Left ventricle myocardium superior (tissue), 1 donor: Measurements from ENCODE around the gene MAP2K5. TPM values are rescaled to one million over a fixed set of nuclear protein-coding genes. Genes with fewer than 3 reads are reported as not detected.

Source experiments
- ATAC-seq: fragments of 200-7000 bp; cut with Tn5 transposase; one replicate; pipeline ENCODE4 v1.9.1; 2020; ENCODE audit warnings: mild to moderate bottlenecking, moderate library complexity
- DNase-seq: peaks from one replicate; pipeline ENCODE4 v3.0.0-alpha.2; 2020
- intact Hi-C: fragments of 100-400 bp; cut with micrococcal nuclease; formaldehyde crosslinking; loops from one replicate; pipeline ENCODE4 v1.11.0; 2022
- total RNA-seq: library from RNA; stranded (reverse); fragmentation: NEBNext Ultra II Directional; extraction: Animal tissue kit (Norgen Biotek cat#: 25700); gene quantifications from one replicate; pipeline ENCODE4 v1.2.1, GENCODE V29; 2021
- donor health status: DM: no; HTN: yes; CAD: no; lungs with severe emphysema.

Gene MAP2K5
- total RNA-seq, 1 donor from 2014 or later, result 22.0 TPM

- DNase-seq (no peak), ATAC-seq (no peak)
- intact Hi-C loops, result no loop called here
These were observed 22.0 kb upstream of the MAP2K5 start for GRCh38 chr15:67520321-67521028.

- ATAC-seq, result peak; percentile 94
- peak; percentile 93 for DNase-seq
- intact Hi-C loops, result no loop called here
These were observed 21.3 kb upstream of the MAP2K5 start, which contains the start of gene C15orf61 for GRCh38 chr15:67521029-67521782. TSS of gene C15orf61 (plus strand) at chr15:67521131. CDS start at chr15:67521249, 118 bp downstream.

- intact Hi-C loops, result no loop called here
- ATAC-seq (peak; percentile 64), DNase-seq (no peak)
These were observed 20.5 kb upstream of the MAP2K5 start for GRCh38 chr15:67521783-67522568.

- intact Hi-C loops, result no loop called here
- ATAC-seq, result no peak
- DNase-seq, result no peak
These were observed 19.2 kb upstream of the MAP2K5 start for GRCh38 chr15:67523330-67523729.

GRCh38 chr15:67524235-67524634, 18.3 kb upstream of the MAP2K5 start:
- DNase-seq (no peak), ATAC-seq (no peak)
- intact Hi-C loops, result no loop called here

- no peak for ATAC-seq
- DNase-seq, result no peak
- intact Hi-C loops, result no loop called here
These were observed 14.0 kb upstream of the MAP2K5 start for GRCh38 chr15:67528513-67528912.

GRCh38 chr15:67531379-67531914, 11.1 kb upstream of the MAP2K5 start:
- intact Hi-C loops, result no loop called here
- ATAC-seq, result no peak
- DNase-seq, result no peak

GRCh38 chr15:67533873-67534272, 8.6 kb upstream of the MAP2K5 start:
- no peak for DNase-seq
- ATAC-seq, result no peak
- intact Hi-C loops, result no loop called here

GRCh38 chr15:67534360-67534759, 8.1 kb upstream of the MAP2K5 start:
- no peak for DNase-seq
- intact Hi-C loops, result no loop called here
- ATAC-seq, result no peak

- ATAC-seq (no peak), DNase-seq (no peak)
- intact Hi-C loops, result no loop called here
These were observed 4.7 kb upstream of the MAP2K5 start for GRCh38 chr15:67537771-67538170.

- ATAC-seq, result peak; percentile 13
- intact Hi-C loops, result no loop called here
- no peak for DNase-seq
These were observed 830 bp downstream of the MAP2K5 start for GRCh38 chr15:67543348-67543718.

- intact Hi-C loops, result no loop called here
- no peak for ATAC-seq
- no peak for DNase-seq
These were observed 2.0 kb downstream of the MAP2K5 start for GRCh38 chr15:67544475-67544874.

- ATAC-seq (no peak), DNase-seq (no peak)
- intact Hi-C loops, result no loop called here
These were observed 3.4 kb downstream of the MAP2K5 start for GRCh38 chr15:67545864-67546263.

- DNase-seq, result no peak
- intact Hi-C loops, result no loop called here
- no peak for ATAC-seq
These were observed 4.6 kb downstream of the MAP2K5 start for GRCh38 chr15:67547064-67547463.

- intact Hi-C loops, result no loop called here
- DNase-seq, result no peak
- no peak for ATAC-seq
These were observed 5.3 kb downstream of the MAP2K5 start for GRCh38 chr15:67547836-67548235.

GRCh38 chr15:67548236-67548852, 5.8 kb downstream of the MAP2K5 start:
- ATAC-seq (peak; percentile 57), DNase-seq (no peak)
- intact Hi-C loops, result no loop called here

GRCh38 chr15:67548862-67549651, 6.6 kb downstream of the MAP2K5 start:
- DNase-seq (peak; percentile 49), ATAC-seq (peak; percentile 86)

GRCh38 chr15:67549736-67550135, 7.2 kb downstream of the MAP2K5 start:
- ATAC-seq (no peak), DNase-seq (no peak)
- intact Hi-C loops, result no loop called here

More at GRCh38 chr15:67548862-67549651, 6.6 kb downstream of the MAP2K5 start:
- intact Hi-C loops, result no loop called here
